Ovary (tissue), 9 donors: ENCODE measurements around the gene NDUFC2. TPM values are rescaled to one million over a fixed set of nuclear protein-coding genes. Genes with fewer than 3 reads are reported as not detected.
"Not testable (repeated sequence)": the region's sequence is repeated elsewhere in the genome, so short reads cannot be mapped to it uniquely, and the experiment has no call there.

Source experiments
- DNase-seq, 5 donors: peaks; one replicate each; pipeline ENCODE4 v3.0.0-alpha.2; 2019 to 2020
- H3K27ac ChIP-seq, 2 donors: fragments of 200-600 bp; one replicate each; pipeline versions ENCODE4 v1.5.1 to v1.8.0; 2019 to 2022
- H3K27me3 ChIP-seq: fragments of 200-600 bp; one replicate; pipeline ENCODE4 v1.8.0; 2022
- H3K36me3 ChIP-seq: fragments of 200-600 bp; sonication (generic); one replicate; pipeline ENCODE4 v1.5.1; 2019
- H3K4me1 ChIP-seq: one replicate; pipeline ENCODE4 v1.8.1; 2013; ENCODE audit warnings: mild to moderate bottlenecking, moderate library complexity; ENCODE audit not compliant: insufficient read depth
- H3K4me3 ChIP-seq: fragments of 200-600 bp; sonication (generic); one replicate; pipeline ENCODE4 v1.5.1; 2017
- H3K9me3 ChIP-seq, 2 donors: fragments of 200-600 bp in 1 of 2; sonication (generic) in 1 of 2; one replicate each; pipeline versions ENCODE4 v1.5.1 to v1.8.1; 2013 to 2019; ENCODE audit warnings: mild to moderate bottlenecking in 1 of 2, moderate library complexity in 1 of 2
- EP300 ChIP-seq: sonication (generic); formaldehyde crosslinking; IDR thresholded peaks from one replicate; pipeline ENCODE4 v1.6.1; 2017; ENCODE audit warnings: antibody characterized with exemption
- POLR2A ChIP-seq: fragments of 450-650 bp; IDR thresholded peaks from one replicate; pipeline ENCODE4 v1.6.1; 2017; ENCODE audit warnings: antibody characterized with exemption, mild to moderate bottlenecking, moderate library complexity
- WGBS, 3 donors: extraction: QIAGEN DNeasy Blood & Tissue Kit in 1 of 3; methylation state at CpG; one replicate each; pipeline versions ENCODE4 v1.1.5 to v1.1.7; 2013 to 2017; 5-methylcytosine and 5-hydroxymethylcytosine counted together
- intact Hi-C, 4 donors: fragments of 100-400 bp; cut with DNase I; formaldehyde crosslinking; loops; one replicate each; pipeline versions ENCODE4 v1.11.0 to v1.15.1; 2022 to 2023
- polyA plus RNA-seq, 2 donors: library from polyadenylated mRNA; stranded (reverse); fragments of 200-250 nt in 1 of 2; fragments of 350-450 nt in 1 of 2; fragmentation: Illumina TruSeq in 1 of 2; extraction: RNeasy Lipid Tissue Mini Kit (QIAGEN cat#74804) in 1 of 2; gene quantifications; one replicate each; pipeline ENCODE4 v1.2.3, GENCODE V29; 2013 to 2014
- total RNA-seq, 7 donors: library from RNA; depleted of rRNA in 2 of 7; stranded (reverse); fragments of >200 nt in 2 of 7; fragmentation: NEBNext Ultra II Directional in 3 of 7; extraction: Animal tissue kit (Norgen Biotek cat#: 25700) in 3 of 7; gene quantifications; one replicate each; pipeline versions ENCODE4 v1.1.0 to v1.2.4, GENCODE V29; 2016 to 2023
- TF ChIP-seq, protein P1 (sequence below), 3 donors: fragments of 450-650 bp in 2 of 3; fragments of 200-600 bp in 1 of 3; IDR thresholded peaks; one replicate each; pipeline versions ENCODE4 v1.5.1 to v1.8.0; 2016 to 2022; ENCODE audit warnings: antibody characterized with exemption in 3 of 3, mild to moderate bottlenecking in 1 of 3
- donor health status: DM: no; HTN: no; CAD: no; lungs with moderate emphysema.
- donor health status: DM: no; HTN: no; CAD: no.
- donor health status: Bipolar disorder and iron deficiency.
- donor health status: DM: yes; HTN: yes; CAD: no.
- donor health status: DM: no; HTN: no; CAD: no.
- donor health status: DM: yes; HTN: yes; CAD: no.

Gene NDUFC2
- total and polyA plus RNA-seq, 9 donors, result 59.0 to 158 (median 127) TPM

DNA sequence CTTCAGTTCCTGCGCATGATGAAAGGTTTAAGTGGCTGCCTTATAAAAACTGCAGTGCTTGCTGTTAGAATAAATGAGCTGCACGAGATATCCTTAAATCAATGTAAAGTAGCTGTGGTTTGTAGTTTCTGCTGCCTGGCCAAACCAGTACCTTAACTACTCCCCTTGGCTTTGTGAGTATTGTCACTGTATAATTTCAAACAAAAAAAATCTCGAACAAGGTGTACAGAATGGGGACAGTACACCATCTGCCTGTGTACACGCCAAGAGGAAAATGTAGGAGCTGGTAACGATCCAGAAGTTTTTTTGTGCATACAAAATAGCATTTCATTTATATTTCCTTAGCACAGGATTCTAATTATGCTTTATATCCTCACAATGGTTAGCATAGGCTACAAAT is 20.6 kb upstream of the NDUFC2 start:
- no peak for DNase-seq
- no peak overlapping the region for H3K4me3 ChIP-seq
- no peak overlapping the region for H3K27ac ChIP-seq
- no peaks in the 10 kb centered on the region for H3K27me3 ChIP-seq
- WGBS, 3 donors, result 76 to 88% (median 83%) methylated on average over 5 of the region's 5 CpGs
- no peaks in the 10 kb centered on the region for H3K9me3 ChIP-seq
- intact Hi-C loops, result no loop called here
- H3K36me3 ChIP-seq, result no peaks in the 10 kb centered on the region
- no peak for TF ChIP-seq EP300
- no peaks in the 10 kb centered on the region for H3K4me1 ChIP-seq

DNA sequence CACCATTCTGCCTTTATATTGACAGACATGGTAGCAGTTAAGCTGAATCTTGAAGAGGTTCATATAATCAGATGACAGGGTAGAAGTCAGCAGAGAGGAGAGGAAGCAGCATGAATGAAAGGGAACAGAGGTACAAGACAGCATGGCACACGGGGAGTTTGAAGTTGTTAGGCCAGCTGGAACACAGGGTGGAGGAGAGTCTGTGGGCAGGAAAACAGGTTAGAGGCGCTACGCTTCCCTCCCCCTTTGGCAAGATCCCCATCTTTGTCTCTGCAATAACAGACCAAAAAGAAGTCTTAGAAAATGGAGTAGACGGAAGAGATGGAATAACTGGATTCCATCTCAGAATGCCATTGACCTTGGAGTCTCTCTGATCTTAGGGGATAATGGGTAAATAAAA is 20.0 kb upstream of the NDUFC2 start:
- no peak for TF ChIP-seq POLR2A
- TF ChIP-seq, protein P1, sequence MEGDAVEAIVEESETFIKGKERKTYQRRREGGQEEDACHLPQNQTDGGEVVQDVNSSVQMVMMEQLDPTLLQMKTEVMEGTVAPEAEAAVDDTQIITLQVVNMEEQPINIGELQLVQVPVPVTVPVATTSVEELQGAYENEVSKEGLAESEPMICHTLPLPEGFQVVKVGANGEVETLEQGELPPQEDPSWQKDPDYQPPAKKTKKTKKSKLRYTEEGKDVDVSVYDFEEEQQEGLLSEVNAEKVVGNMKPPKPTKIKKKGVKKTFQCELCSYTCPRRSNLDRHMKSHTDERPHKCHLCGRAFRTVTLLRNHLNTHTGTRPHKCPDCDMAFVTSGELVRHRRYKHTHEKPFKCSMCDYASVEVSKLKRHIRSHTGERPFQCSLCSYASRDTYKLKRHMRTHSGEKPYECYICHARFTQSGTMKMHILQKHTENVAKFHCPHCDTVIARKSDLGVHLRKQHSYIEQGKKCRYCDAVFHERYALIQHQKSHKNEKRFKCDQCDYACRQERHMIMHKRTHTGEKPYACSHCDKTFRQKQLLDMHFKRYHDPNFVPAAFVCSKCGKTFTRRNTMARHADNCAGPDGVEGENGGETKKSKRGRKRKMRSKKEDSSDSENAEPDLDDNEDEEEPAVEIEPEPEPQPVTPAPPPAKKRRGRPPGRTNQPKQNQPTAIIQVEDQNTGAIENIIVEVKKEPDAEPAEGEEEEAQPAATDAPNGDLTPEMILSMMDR (IDR thresholded peaks at IDR 0.05), result no peak
- H3K36me3 ChIP-seq, result no peaks in the 10 kb centered on the region

DNA sequence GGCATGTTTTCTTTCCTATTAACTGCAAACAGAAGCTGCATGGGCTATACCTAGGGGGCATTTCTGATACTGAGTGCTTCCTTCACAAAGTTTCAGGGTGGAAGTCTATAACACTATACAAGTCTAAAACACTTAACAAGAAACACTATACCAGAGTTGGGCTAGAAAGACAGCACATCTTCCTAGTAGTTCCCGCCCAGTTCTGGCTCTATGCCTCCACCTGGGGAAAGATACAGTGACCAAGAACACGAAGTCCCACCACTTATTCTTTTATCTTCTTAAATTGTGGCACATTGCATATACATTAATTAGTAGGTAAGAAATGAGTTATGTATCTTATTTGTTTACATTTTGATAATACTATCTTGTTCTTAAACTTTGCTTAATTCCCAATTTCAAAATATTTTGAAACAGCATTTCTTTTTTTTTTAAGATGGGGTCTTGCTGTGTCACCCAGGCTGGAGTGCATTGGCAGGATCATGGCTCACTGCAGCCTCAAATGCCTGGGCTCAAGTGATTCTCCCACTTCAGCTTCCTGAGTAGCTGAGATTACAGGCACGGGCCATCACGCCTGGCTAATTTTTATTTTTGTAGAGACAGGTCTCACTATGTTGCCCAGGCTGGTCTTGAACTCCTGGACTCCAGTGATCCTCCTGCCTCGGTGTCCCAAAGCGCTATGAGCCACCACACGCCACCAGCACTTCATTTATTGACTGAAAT is 18.2 kb upstream of the NDUFC2 start:
- TF ChIP-seq, protein P1 (IDR thresholded peaks at IDR 0.05), result no peak
- TF ChIP-seq EP300, result no peak
- TF ChIP-seq POLR2A, result no peak
- H3K27me3 ChIP-seq, result no peaks in the 10 kb centered on the region
- H3K4me1 ChIP-seq, result no peaks in the 10 kb centered on the region
- H3K36me3 ChIP-seq, result no peaks in the 10 kb centered on the region
- DNase-seq, result no peak
- H3K4me3 ChIP-seq, result no peak overlapping the region
- no peaks in the 10 kb centered on the region for H3K9me3 ChIP-seq
- intact Hi-C loops, result no loop called here
- 82 to 91% (median 89%) methylated on average over 7 of the region's 7 CpGs for WGBS, 3 donors
- no peak overlapping the region for H3K27ac ChIP-seq

More for the DNA sequence above, 20.0 kb upstream of the NDUFC2 start:
- Histone ChIP-seq H3K4me3 (no peak overlapping the region), H3K27ac (no peak overlapping the region), H3K4me1 (no peaks in the 10 kb centered on the region), H3K27me3 (no peaks in the 10 kb centered on the region), H3K9me3 (no peaks in the 10 kb centered on the region)
- intact Hi-C loops, result no loop called here
- DNase-seq, result no peak
- 83 to 88% (median 87%) methylated on average over 4 of the region's 4 CpGs for WGBS, 3 donors

DNA sequence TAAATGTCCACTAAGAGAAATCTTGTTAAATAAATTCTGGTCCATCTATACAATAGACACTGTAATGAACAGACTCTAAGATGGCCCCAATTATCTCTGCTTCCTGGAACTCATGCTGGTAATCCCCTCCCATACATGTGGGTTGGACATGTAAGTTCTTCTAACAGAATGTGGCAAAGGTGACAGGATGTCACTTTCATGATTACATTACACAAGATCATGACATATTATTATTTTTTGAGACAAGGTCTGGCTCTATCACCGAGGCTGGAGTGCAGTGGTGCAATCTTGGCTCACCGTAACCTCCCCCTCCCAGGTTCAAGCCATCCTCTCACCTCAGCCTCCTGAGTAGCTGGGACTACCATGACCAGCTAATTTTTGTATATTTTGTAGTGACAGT is 14.6 kb upstream of the NDUFC2 start:
- no peaks in the 10 kb centered on the region for H3K4me1 ChIP-seq
- DNase-seq, result no peak
- H3K4me3 ChIP-seq, result no peak overlapping the region
- no peaks in the 10 kb centered on the region for H3K36me3 ChIP-seq
- intact Hi-C loops, result no loop called here
- no peaks in the 10 kb centered on the region for H3K27me3 ChIP-seq
- TF ChIP-seq EP300, result no peak
- WGBS, 3 donors, result 89 to 95% (median 94%) methylated on average over 2 of the region's 2 CpGs
- H3K9me3 ChIP-seq, result no peaks in the 10 kb centered on the region
- no peak overlapping the region for H3K27ac ChIP-seq

DNA sequence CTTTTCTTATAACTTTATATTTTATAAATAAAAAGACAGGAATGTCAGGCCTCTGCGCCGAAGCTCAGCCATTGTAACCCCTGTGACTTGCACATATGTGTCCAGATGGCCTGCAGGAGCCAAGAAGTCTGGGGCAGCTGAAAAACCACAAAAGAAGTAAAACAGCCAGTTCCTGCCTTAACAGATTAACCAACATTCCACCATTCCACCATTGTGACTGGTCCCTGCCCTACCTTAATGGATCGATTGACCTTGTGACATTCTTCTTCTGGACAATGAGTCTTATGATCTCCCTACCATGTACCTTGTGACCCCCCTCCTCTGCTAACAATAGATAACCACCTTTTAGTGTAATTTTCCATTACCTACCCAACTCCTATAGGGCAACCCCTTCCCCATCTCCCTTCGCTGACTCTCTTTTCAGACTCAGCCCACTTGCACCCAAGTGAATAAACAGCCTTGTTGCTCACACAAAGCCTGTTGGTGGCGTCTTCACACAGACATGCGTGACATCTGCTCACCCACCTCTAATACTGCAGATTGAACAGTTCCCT is 6.9 kb upstream of the NDUFC2 start:
- 80 to 81% (median 80%) methylated on average over 6 of the region's 6 CpGs for WGBS, 3 donors
- H3K27ac ChIP-seq, H3K36me3 ChIP-seq, H3K27me3 ChIP-seq, intact Hi-C loops, H3K4me3 ChIP-seq, H3K9me3 ChIP-seq, DNase-seq, H3K4me1 ChIP-seq: not testable (repeated sequence)

DNA sequence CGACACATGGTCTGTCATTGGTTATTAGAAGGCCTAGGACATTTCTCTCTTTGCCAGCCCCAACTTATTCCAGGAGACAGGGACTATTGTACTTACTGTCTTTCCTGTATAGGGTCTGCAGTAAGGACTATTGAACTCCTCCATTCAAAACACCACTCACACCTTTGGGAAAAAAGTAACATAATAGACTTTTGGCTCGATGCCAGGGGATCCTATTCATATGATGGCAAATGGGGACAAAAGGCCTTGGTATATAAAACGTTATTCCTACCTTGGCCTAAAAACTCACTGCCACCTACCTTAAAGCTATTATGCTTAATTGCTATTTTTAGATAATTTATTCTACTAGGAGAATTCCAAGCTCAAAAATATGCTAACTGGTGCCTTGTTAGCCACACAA is 6.3 kb upstream of the NDUFC2 start:
- intact Hi-C loops, result no loop called here
- H3K4me1 ChIP-seq, result no peaks in the 10 kb centered on the region
- 49 to 58% (median 56%) methylated on average over 3 of the region's 3 CpGs for WGBS, 3 donors
- DNase-seq, result no peak
- no peaks in the 10 kb centered on the region for H3K36me3 ChIP-seq
- H3K9me3 ChIP-seq, result no peaks in the 10 kb centered on the region
- TF ChIP-seq, protein P1 (IDR thresholded peaks at IDR 0.05), result no peak
- no peak for TF ChIP-seq EP300
- no peak for TF ChIP-seq POLR2A
- no peak overlapping the region for H3K27ac ChIP-seq
- H3K27me3 ChIP-seq, result no peaks in the 10 kb centered on the region
- H3K4me3 ChIP-seq, result no peak overlapping the region

DNA sequence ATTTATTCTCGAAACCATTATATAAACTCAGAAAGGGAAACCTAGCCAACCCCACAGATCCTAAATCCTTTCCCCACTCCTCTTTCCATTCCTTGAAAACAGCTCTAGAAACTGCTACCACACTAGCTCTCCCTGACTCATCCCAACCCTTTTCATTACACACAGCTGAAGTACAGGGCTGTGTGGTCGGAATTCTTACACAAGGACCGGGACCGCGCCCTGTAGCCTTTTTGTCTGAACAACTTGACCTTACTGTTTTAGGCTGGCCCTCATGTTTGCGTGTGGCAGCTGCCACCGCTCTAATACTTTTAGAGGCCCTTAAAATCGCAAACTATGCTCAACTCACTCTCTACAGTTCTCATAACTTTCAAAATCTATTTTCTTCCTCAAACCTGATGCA is 4.8 kb upstream of the NDUFC2 start:
- WGBS, 3 donors, result 87 to 92% (median 90%) methylated on average over 8 of the region's 8 CpGs
- H3K4me3 ChIP-seq, H3K9me3 ChIP-seq, H3K27me3 ChIP-seq, DNase-seq, H3K36me3 ChIP-seq, intact Hi-C loops, H3K27ac ChIP-seq, H3K4me1 ChIP-seq: not testable (repeated sequence)
